ENCODE results near the gene DNAJB1. TPM values are rescaled to one million over a fixed set of nuclear protein-coding genes. Genes with fewer than 3 reads are reported as not detected.

The DNAJB1 gene
- total RNA-seq, 1 experiment from 2014 or later, result 122 TPM

- DNase-seq (ENCODE audit: low spot score), result no peak
- BruUV-seq (replicated peaks), result no TSS peak
- CTCF ChIA-PET, result interaction anchor here (0.5 to 0.6 kb wide), 2 partner anchors 361 to 892 kb away, joined by 3 read pairs; no protein-coding TSS in a partner anchor
Observed at GRCh38 chr19:14502334-14503092, 15.7 kb downstream of the DNAJB1 start.

GRCh38 chr19:14497228-14497921 is 20.8 kb downstream of the DNAJB1 start:
- TF ChIP-seq EZH2 (IDR thresholded peaks at IDR 0.05; ENCODE audit: borderline replicate concordance, low read depth, low read length, poor library complexity, severe bottlenecking), result no peak
- TF ChIP-seq CTCF (conservative IDR thresholded peaks at IDR 0.05; ENCODE audit: low read depth, low read length), result no peak
- ChIA-PET CTCF (interaction anchor here (1.1 kb wide), 1 partner anchor 192 kb away, joined by 3 read pairs; no protein-coding TSS in a partner anchor), POLR2A (ENCODE audit: low non-redundant PET) (interaction anchor here (0.6 kb wide), 1 partner anchor 1615 kb away, joined by 6 read pairs; no protein-coding TSS in a partner anchor)
- Histone ChIP-seq H3K4me3 (ENCODE audit: low read depth, low read length, poor library complexity, severe bottlenecking) (no peak overlapping the region), H3K9me3 (ENCODE audit: low read depth, low read length, poor library complexity, severe bottlenecking) (no peaks in the 10 kb centered on the region), H3K27ac (ENCODE audit: low read depth, low read length, poor library complexity, severe bottlenecking) (no peak overlapping the region), H3K27me3 (replicated peaks; ENCODE audit: insufficient read depth, low read depth, low read length, poor library complexity) (no peaks in the 10 kb centered on the region), H3K36me3 (ENCODE audit: insufficient read depth, low read length, poor library complexity, severe bottlenecking) (no peaks in the 10 kb centered on the region), H3K4me1 (ENCODE audit: insufficient read depth, low read length, poor library complexity, severe bottlenecking) (peaks cover 12% of the 10 kb centered on the region)
- BruUV-seq (replicated peaks), result no TSS peak
- DNase-seq (ENCODE audit: low spot score), result no peak
- intact Hi-C loops (cut with micrococcal nuclease; ENCODE audit: unreplicated experiment), result no loop called here

More at GRCh38 chr19:14502334-14503092, 15.7 kb downstream of the DNAJB1 start:
- H3K4me1 ChIP-seq (ENCODE audit: insufficient read depth, low read length, poor library complexity, severe bottlenecking), result no peaks in the 10 kb centered on the region
- TF ChIP-seq EZH2 (IDR thresholded peaks at IDR 0.05; ENCODE audit: borderline replicate concordance, low read depth, low read length, poor library complexity, severe bottlenecking) (no peak), CTCF (conservative IDR thresholded peaks at IDR 0.05; ENCODE audit: low read depth, low read length) (no peak)
- H3K27ac ChIP-seq (ENCODE audit: low read depth, low read length, poor library complexity, severe bottlenecking), result no peak overlapping the region
- no peaks in the 10 kb centered on the region for H3K36me3 ChIP-seq (ENCODE audit: insufficient read depth, low read length, poor library complexity, severe bottlenecking)
- H3K4me3 ChIP-seq (ENCODE audit: low read depth, low read length, poor library complexity, severe bottlenecking), result no peak overlapping the region
- H3K9me3 ChIP-seq (ENCODE audit: low read depth, low read length, poor library complexity, severe bottlenecking), result no peaks in the 10 kb centered on the region
- no peaks in the 10 kb centered on the region for H3K27me3 ChIP-seq (replicated peaks; ENCODE audit: insufficient read depth, low read depth, low read length, poor library complexity)
- POLR2A ChIA-PET (ENCODE audit: low non-redundant PET), result no interaction called here
- intact Hi-C loops (cut with micrococcal nuclease; ENCODE audit: unreplicated experiment), result no loop called here

- BruUV-seq (replicated peaks), result no TSS peak
Observed at GRCh38 chr19:14496834-14497227, 21.4 kb downstream of the DNAJB1 start.

More at GRCh38 chr19:14496834-14497227, 21.4 kb downstream of the DNAJB1 start:
- no peak for TF ChIP-seq CTCF (conservative IDR thresholded peaks at IDR 0.05; ENCODE audit: low read depth, low read length)
- no peak for TF ChIP-seq EZH2 (IDR thresholded peaks at IDR 0.05; ENCODE audit: borderline replicate concordance, low read depth, low read length, poor library complexity, severe bottlenecking)
- POLR2A ChIA-PET (ENCODE audit: low non-redundant PET), result no interaction called here
- intact Hi-C loops (cut with micrococcal nuclease; ENCODE audit: unreplicated experiment), result no loop called here
- Histone ChIP-seq H3K4me1 (ENCODE audit: insufficient read depth, low read length, poor library complexity, severe bottlenecking) (peaks cover 12% of the 10 kb centered on the region), H3K9me3 (ENCODE audit: low read depth, low read length, poor library complexity, severe bottlenecking) (no peaks in the 10 kb centered on the region), H3K27ac (ENCODE audit: low read depth, low read length, poor library complexity, severe bottlenecking) (peak overlapping the region; percentile 2), H3K4me3 (ENCODE audit: low read depth, low read length, poor library complexity, severe bottlenecking) (peak overlapping the region; percentile 81), H3K36me3 (ENCODE audit: insufficient read depth, low read length, poor library complexity, severe bottlenecking) (no peaks in the 10 kb centered on the region), H3K27me3 (replicated peaks; ENCODE audit: insufficient read depth, low read depth, low read length, poor library complexity) (no peaks in the 10 kb centered on the region)
- CTCF ChIA-PET, result interaction anchor here (0.6 to 1.1 kb wide), 2 partner anchors 25 to 192 kb away, joined by 3 read pairs; no protein-coding TSS in a partner anchor
- no peak for DNase-seq (ENCODE audit: low spot score)

Data from A673 (cell line).